ENCODE measurements around the gene KLF7.

GRCh38 chr2:207182911-207183310, 17.2 kb upstream of the KLF7 start:
- TF ChIP-seq CTCF (conservative IDR thresholded peaks at IDR 0.05 in 1 of 2, IDR thresholded peaks at IDR 0.05 in 1 of 2; ENCODE audit: extremely low read depth in 1 of 2, insufficient read depth in 1 of 2, low read depth in 1 of 2, low read length in 2 of 2) (no peak), EZH2 (IDR thresholded peaks at IDR 0.05; ENCODE audit: borderline replicate concordance, low read length) (no peak)
